Body of pancreas (tissue), 4 donors: Measurements from ENCODE around the gene RINL. TPM values are rescaled to one million over a fixed set of nuclear protein-coding genes. Genes with fewer than 3 reads are reported as not detected.

Experiments used
- ATAC-seq: fragments of 150-250 bp; one replicate; pipeline ENCODE4 v1.9.1; 2016
- DNase-seq, 4 donors: peaks; one replicate each; pipeline ENCODE4 v3.0.0-alpha.2; 2019
- H3K27ac ChIP-seq, 4 donors: fragments of 200-600 bp; sonication (generic); 1 replicate in 3 of 4; 2 replicates in 1 of 4; pipeline versions ENCODE4 v1.5.1 to v1.6.1; 2016 to 2019; ENCODE audit warnings: mild to moderate bottlenecking in 1 of 4, mixed read lengths in 1 of 4, moderate library complexity in 1 of 4
- H3K27me3 ChIP-seq, 2 donors: fragments of 200-600 bp; sonication (generic); one replicate each; pipeline ENCODE4 v1.6.0; 2016; ENCODE audit warnings: mild to moderate bottlenecking in 1 of 2
- H3K36me3 ChIP-seq, 2 donors: fragments of 200-600 bp; sonication (generic); replicated peaks in 1 of 2; 2 replicates each; pipeline ENCODE4 v1.5.1; 2016; ENCODE audit warnings: low read depth in 2 of 2; ENCODE audit not compliant: insufficient read depth in 1 of 2
- H3K4me1 ChIP-seq: fragments of 200-600 bp; sonication (generic); one replicate; pipeline ENCODE4 v1.6.0; 2016
- H3K4me3 ChIP-seq, 2 donors: fragments of 200-600 bp; sonication (generic); 1 replicate in 1 of 2; 2 replicates in 1 of 2; pipeline ENCODE4 v1.5.1; 2016 to 2019
- H3K9me3 ChIP-seq, 3 donors: fragments of 200-600 bp; sonication (generic); 1 replicate in 2 of 3; 2 replicates in 1 of 3; pipeline ENCODE4 v1.5.1; 2016
- CTCF ChIP-seq, 7 experiments: fragments of 450-650 bp in 4 of 7; fragments of 200-600 bp in 3 of 7; sonication (generic) in 3 of 7; IDR thresholded peaks; one replicate each; pipeline ENCODE4 v1.5.1; 2016 to 2019; ENCODE audit warnings: antibody characterized with exemption in 7 of 7
- POLR2A ChIP-seq, 3 donors: fragments of 450-650 bp; IDR thresholded peaks; one replicate each; pipeline ENCODE4 v1.6.1; 2016; ENCODE audit warnings: antibody characterized with exemption in 3 of 3, mild to moderate bottlenecking in 2 of 3
- WGBS, 2 donors: methylation state at CpG; one replicate each; pipeline ENCODE4 v1.1.5; 2017; 5-methylcytosine and 5-hydroxymethylcytosine counted together
- intact Hi-C: fragments of 100-400 bp; cut with DNase I; formaldehyde crosslinking; loops from one replicate; pipeline ENCODE4 v1.15.1; 2023
- total RNA-seq, 2 donors: library from RNA; depleted of rRNA; stranded (reverse); fragments of >200 nt; gene quantifications; one replicate each; pipeline ENCODE4 v1.1.0, GENCODE V29; 2016

The RINL gene
- total RNA-seq, 2 donors from 2014 or later = 6.9 to 13.7 TPM

GRCh38 chr19:38917516-38917915 is 39.4 kb upstream of the RINL start:
- intact Hi-C loops = loop anchor here (10.0 kb wide), 1 partner anchor 393 kb away; no protein-coding TSS in a partner anchor
- Histone ChIP-seq H3K9me3 (no peaks in the 10 kb centered on the region), H3K4me1 (no peaks in the 10 kb centered on the region), H3K4me3 (no peak overlapping the region), H3K27ac (no peak overlapping the region), H3K36me3 (peaks cover 0 to 8% of the 10 kb centered on the region in 2 donors), H3K27me3 (no peaks in the 10 kb centered on the region)
- TF ChIP-seq POLR2A (IDR thresholded peaks at IDR 0.05) (no peak), CTCF (IDR thresholded peaks at IDR 0.05) (no peak)
- ATAC-seq (no peak), DNase-seq (no peak)
- 71 to 100% methylated on average over 4 to 8 of the region's 9 CpGs for WGBS, 2 donors

- no peaks in the 10 kb centered on the region for H3K36me3 ChIP-seq
- DNase-seq (no peak), ATAC-seq (no peak)
- intact Hi-C loops = loop anchor here (10.0 kb wide), 1 partner anchor 391 kb away; no protein-coding TSS in a partner anchor
- 90 to 91% methylated on average over 29 to 42 of the region's 44 CpGs for WGBS, 2 donors
- H3K27me3 ChIP-seq = no peaks in the 10 kb centered on the region
- H3K4me1 ChIP-seq = no peaks in the 10 kb centered on the region
- no peak for TF ChIP-seq POLR2A (IDR thresholded peaks at IDR 0.05)
- H3K4me3 ChIP-seq = no peak overlapping the region
- no peak overlapping the region for H3K27ac ChIP-seq
- no peaks in the 10 kb centered on the region for H3K9me3 ChIP-seq
Measured at GRCh38 chr19:38915329-38916321, 37.5 kb upstream of the RINL start.

- Histone ChIP-seq H3K27ac (no peak overlapping the region), H3K4me3 (no peak overlapping the region), H3K9me3 (no peaks in the 10 kb centered on the region), H3K36me3 (no peaks in the 10 kb centered on the region), H3K4me1 (no peaks in the 10 kb centered on the region), H3K27me3 (no peaks in the 10 kb centered on the region)
- intact Hi-C loops = loop anchor here (10.0 kb wide), 1 partner anchor 389 kb away; no protein-coding TSS in a partner anchor
- DNase-seq (no peak), ATAC-seq (no peak)
- 86 to 92% methylated on average over 8 of the region's 8 CpGs for WGBS, 2 donors
- TF ChIP-seq POLR2A (IDR thresholded peaks at IDR 0.05) (no peak), CTCF (IDR thresholded peaks at IDR 0.05) (no peak)
Measured at GRCh38 chr19:38913958-38914357, 35.9 kb upstream of the RINL start.

GRCh38 chr19:38912600-38913514 is 34.8 kb upstream of the RINL start:
- Histone ChIP-seq H3K4me3 (no peak overlapping the region), H3K4me1 (no peaks in the 10 kb centered on the region), H3K36me3 (no peaks in the 10 kb centered on the region), H3K27ac (no peak overlapping the region), H3K9me3 (no peaks in the 10 kb centered on the region), H3K27me3 (no peaks in the 10 kb centered on the region)
- intact Hi-C loops = loop anchor here (10.0 kb wide), 1 partner anchor 388 kb away; no protein-coding TSS in a partner anchor
- TF ChIP-seq CTCF (IDR thresholded peaks at IDR 0.05) (no peak), POLR2A (IDR thresholded peaks at IDR 0.05) (no peak)
- DNase-seq (no peak), ATAC-seq (no peak)
- WGBS, 2 donors = 67 to 71% methylated on average over 8 to 12 of the region's 12 CpGs
